22Rv1 (cell line): Measurements from ENCODE around the gene MAPK1.

Experiments
- CTCF ChIP-seq: fragments of 450-650 bp; IDR thresholded peaks from 2 replicates; pipeline ENCODE4 v1.5.1; 2017; ENCODE audit warnings: mild to moderate bottlenecking
- ZFX ChIP-seq: fragments of 450-650 bp; IDR thresholded peaks from 2 replicates; pipeline ENCODE4 v1.6.1; 2017; ENCODE audit warnings: antibody characterized with exemption, borderline replicate concordance

GRCh38 chr22:21862386-21863245 lies 4.8 kb downstream of the MAPK1 start:
- TF ChIP-seq CTCF: no peak
- no peak for TF ChIP-seq ZFX
